B cell (primary cell): Measurements from ENCODE around the gene DIABLO.

ENCODE experiments used
- CTCF ChIP-seq: fragments of 200-600 bp; IDR thresholded peaks from one replicate; pipeline ENCODE4 v1.8.0; 2022; ENCODE audit warnings: antibody characterized with exemption, mild to moderate bottlenecking
- EZH2 ChIP-seq: IDR thresholded peaks from 2 replicates; pipeline ENCODE4 v1.6.1; 2012; ENCODE audit warnings: borderline replicate concordance, low read depth, mild to moderate bottlenecking, moderate library complexity, low read length; ENCODE audit not compliant: insufficient read depth, poor library complexity, severe bottlenecking

GRCh38 chr12:122172262-122172939, 53.5 kb downstream of the DIABLO start:
- TF ChIP-seq CTCF (no peak), EZH2 (no peak)
